Measurements from ENCODE around the gene PRR23B.

Gene PRR23B

GRCh38 chr3:138975351-138975750 lies 45.4 kb downstream of the PRR23B start:
- Histone ChIP-seq H3K36me3 (ENCODE audit: insufficient read depth, low read length) (no peaks in the 10 kb centered on the region), H3K27me3 (ENCODE audit: insufficient read depth, low read length) (no peaks in the 10 kb centered on the region), H2AFZ (ENCODE audit: low read length) (no peak overlapping the region), H3K4me2 (ENCODE audit: low read length) (no peak overlapping the region), H3K9me2 (ENCODE audit: low read depth, low read length) (no peaks in the 10 kb centered on the region), H3K9me3 (ENCODE audit: low read length) (no peaks in the 10 kb centered on the region), H3F3A (ENCODE audit: insufficient read depth, low read length) (no peaks in the 10 kb centered on the region), H3K9ac (ENCODE audit: low read length) (no peak overlapping the region), H3K27ac (ENCODE audit: low read depth, low read length, poor library complexity, severe bottlenecking) (no peak overlapping the region), H3K79me2 (ENCODE audit: insufficient read depth, low read length) (no peaks in the 10 kb centered on the region), H3K4me1 (ENCODE audit: insufficient read depth, low read length, severe bottlenecking) (no peaks in the 10 kb centered on the region), H3K4me3 (ENCODE audit: low read depth, low read length, poor library complexity, severe bottlenecking) (no peak overlapping the region), H4K20me1 (ENCODE audit: insufficient read depth, low read length) (no peaks in the 10 kb centered on the region)
- no peak for TF ChIP-seq EZH2 (IDR thresholded peaks at IDR 0.05; ENCODE audit: borderline replicate concordance, low read length)
- no peak for TF ChIP-seq CTCF (IDR thresholded peaks at IDR 0.05; ENCODE audit: low read length)

GRCh38 chr3:138974462-138974861 lies 46.3 kb downstream of the PRR23B start:
- Histone ChIP-seq H3F3A (ENCODE audit: insufficient read depth, low read length) (no peaks in the 10 kb centered on the region), H4K20me1 (ENCODE audit: insufficient read depth, low read length) (no peaks in the 10 kb centered on the region), H3K4me2 (ENCODE audit: low read length) (no peak overlapping the region), H3K27ac (ENCODE audit: low read depth, low read length, poor library complexity, severe bottlenecking) (no peak overlapping the region), H3K9me3 (ENCODE audit: low read length) (no peaks in the 10 kb centered on the region), H3K9me2 (ENCODE audit: low read depth, low read length) (no peaks in the 10 kb centered on the region), H3K4me3 (ENCODE audit: low read depth, low read length, poor library complexity, severe bottlenecking) (no peak overlapping the region), H3K36me3 (ENCODE audit: insufficient read depth, low read length) (no peaks in the 10 kb centered on the region), H3K27me3 (ENCODE audit: insufficient read depth, low read length) (no peaks in the 10 kb centered on the region), H3K4me1 (ENCODE audit: insufficient read depth, low read length, severe bottlenecking) (no peaks in the 10 kb centered on the region), H2AFZ (ENCODE audit: low read length) (no peak overlapping the region), H3K9ac (ENCODE audit: low read length) (no peak overlapping the region), H3K79me2 (ENCODE audit: insufficient read depth, low read length) (no peaks in the 10 kb centered on the region)
- TF ChIP-seq EZH2 (IDR thresholded peaks at IDR 0.05; ENCODE audit: borderline replicate concordance, low read length) (no peak), CTCF (IDR thresholded peaks at IDR 0.05; ENCODE audit: low read length) (no peak)

GRCh38 chr3:138972941-138973340 lies 47.8 kb downstream of the PRR23B start:
- Histone ChIP-seq H3K4me1 (ENCODE audit: insufficient read depth, low read length, severe bottlenecking) (no peaks in the 10 kb centered on the region), H3K79me2 (ENCODE audit: insufficient read depth, low read length) (no peaks in the 10 kb centered on the region)
- TF ChIP-seq EZH2 (IDR thresholded peaks at IDR 0.05; ENCODE audit: borderline replicate concordance, low read length) (no peak), CTCF (IDR thresholded peaks at IDR 0.05; ENCODE audit: low read length) (no peak)

More at GRCh38 chr3:138972941-138973340, 47.8 kb downstream of the PRR23B start:
- Histone ChIP-seq H3K9me2 (ENCODE audit: low read depth, low read length) (no peaks in the 10 kb centered on the region), H3K4me2 (ENCODE audit: low read length) (no peak overlapping the region), H4K20me1 (ENCODE audit: insufficient read depth, low read length) (no peaks in the 10 kb centered on the region), H3K27ac (ENCODE audit: low read depth, low read length, poor library complexity, severe bottlenecking) (no peak overlapping the region), H3K4me3 (ENCODE audit: low read depth, low read length, poor library complexity, severe bottlenecking) (no peak overlapping the region), H3K36me3 (ENCODE audit: insufficient read depth, low read length) (no peaks in the 10 kb centered on the region), H3K9me3 (ENCODE audit: low read length) (no peaks in the 10 kb centered on the region), H2AFZ (ENCODE audit: low read length) (no peak overlapping the region), H3K27me3 (ENCODE audit: insufficient read depth, low read length) (no peaks in the 10 kb centered on the region), H3F3A (ENCODE audit: insufficient read depth, low read length) (no peaks in the 10 kb centered on the region), H3K9ac (ENCODE audit: low read length) (no peak overlapping the region)
